ENCODE measurements around the gene SPDL1. TPM values are rescaled to one million over a fixed set of nuclear protein-coding genes. Genes with fewer than 3 reads are reported as not detected.

SPDL1 gene
- total and polyA plus RNA-seq, 2 of the 4 experiments (the other 2 are of a cell fraction), result 18.8 to 29.4 TPM

DNA sequence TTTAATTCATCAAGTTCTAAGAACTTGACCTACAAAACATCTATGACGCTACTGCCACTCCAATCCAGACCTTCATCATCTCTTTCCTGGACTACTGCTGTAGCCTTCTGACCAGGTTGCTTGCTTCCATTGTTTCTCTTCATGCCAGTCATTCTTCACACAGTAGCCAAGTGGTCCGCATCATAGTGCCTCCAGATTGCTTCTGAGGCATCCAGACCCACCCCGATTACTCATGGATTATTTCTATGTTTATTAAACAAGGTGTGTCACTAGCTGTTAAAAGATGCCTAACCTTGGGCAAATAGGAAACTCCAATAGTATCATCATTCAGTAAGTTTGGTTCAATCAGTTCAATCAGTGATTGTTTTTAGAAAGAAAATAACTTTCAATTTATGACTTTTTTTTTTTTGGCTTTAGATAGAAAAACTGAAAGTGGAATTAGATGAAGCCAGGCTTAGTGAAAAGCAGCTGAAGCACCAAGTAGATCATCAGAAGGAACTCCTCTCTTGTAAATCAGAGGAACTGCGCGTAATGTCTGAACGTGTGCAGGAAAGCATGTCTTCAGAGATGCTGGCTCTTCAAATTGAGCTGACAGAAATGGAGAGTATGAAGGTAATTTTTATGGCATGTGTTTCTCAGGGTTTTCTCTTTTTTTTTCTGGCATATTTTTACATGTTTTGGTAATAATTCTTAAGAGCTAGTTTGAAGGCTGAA, 9.5 kb downstream of the SPDL1 start:
- ATAC-seq (ENCODE audit: low read depth), result no peak
- no peak for DNase-seq
- CTCF ChIA-PET, result interaction anchor here (0.6 to 1.7 kb wide), 3 partner anchors 9 to 387 kb away, joined by 3 to 6 read pairs (median 6); partner anchors contain the start of genes INSYN2B and SPDL1
- no peak for TF ChIP-seq RCOR1 (IDR thresholded peaks at IDR 0.05; ENCODE audit: insufficient replicate concordance, low read length)
- TF ChIP-seq RFX5 (IDR thresholded peaks at IDR 0.05; ENCODE audit: low read depth, low read length), result no peak
- TF ChIP-seq, protein P1, sequence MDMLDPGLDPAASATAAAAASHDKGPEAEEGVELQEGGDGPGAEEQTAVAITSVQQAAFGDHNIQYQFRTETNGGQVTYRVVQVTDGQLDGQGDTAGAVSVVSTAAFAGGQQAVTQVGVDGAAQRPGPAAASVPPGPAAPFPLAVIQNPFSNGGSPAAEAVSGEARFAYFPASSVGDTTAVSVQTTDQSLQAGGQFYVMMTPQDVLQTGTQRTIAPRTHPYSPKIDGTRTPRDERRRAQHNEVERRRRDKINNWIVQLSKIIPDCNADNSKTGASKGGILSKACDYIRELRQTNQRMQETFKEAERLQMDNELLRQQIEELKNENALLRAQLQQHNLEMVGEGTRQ (IDR thresholded peaks at IDR 0.05; ENCODE audit: low read depth, low read length), result no peak
- TF ChIP-seq MAFK (IDR thresholded peaks at IDR 0.05; ENCODE audit: low read depth, low read length), result no peak
- TF ChIP-seq, protein P2, sequence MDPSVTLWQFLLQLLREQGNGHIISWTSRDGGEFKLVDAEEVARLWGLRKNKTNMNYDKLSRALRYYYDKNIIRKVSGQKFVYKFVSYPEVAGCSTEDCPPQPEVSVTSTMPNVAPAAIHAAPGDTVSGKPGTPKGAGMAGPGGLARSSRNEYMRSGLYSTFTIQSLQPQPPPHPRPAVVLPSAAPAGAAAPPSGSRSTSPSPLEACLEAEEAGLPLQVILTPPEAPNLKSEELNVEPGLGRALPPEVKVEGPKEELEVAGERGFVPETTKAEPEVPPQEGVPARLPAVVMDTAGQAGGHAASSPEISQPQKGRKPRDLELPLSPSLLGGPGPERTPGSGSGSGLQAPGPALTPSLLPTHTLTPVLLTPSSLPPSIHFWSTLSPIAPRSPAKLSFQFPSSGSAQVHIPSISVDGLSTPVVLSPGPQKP (IDR thresholded peaks at IDR 0.05; ENCODE audit: borderline replicate concordance, low read depth, low read length), result no peak
- no peak for TF ChIP-seq BHLHE40 (IDR thresholded peaks at IDR 0.05; ENCODE audit: low read depth, low read length)
- TF ChIP-seq FOS (IDR thresholded peaks at IDR 0.05; ENCODE audit: low read depth, low read length), result no peak
- TF ChIP-seq POLR2A (IDR thresholded peaks at IDR 0.05; ENCODE audit: low read depth, low read length), result no peak
- no peak for TF ChIP-seq RAD21 (IDR thresholded peaks at IDR 0.05; ENCODE audit: low read length)
- no peak for TF ChIP-seq MAZ (IDR thresholded peaks at IDR 0.05; ENCODE audit: borderline replicate concordance, low read depth, low read length)
- no peak for TF ChIP-seq MXI1 (IDR thresholded peaks at IDR 0.05; ENCODE audit: borderline replicate concordance, low read depth, low read length)
- TF ChIP-seq CHD1 (IDR thresholded peaks at IDR 0.05; ENCODE audit: low read depth, low read length), result no peak
- TF ChIP-seq, protein P3, sequence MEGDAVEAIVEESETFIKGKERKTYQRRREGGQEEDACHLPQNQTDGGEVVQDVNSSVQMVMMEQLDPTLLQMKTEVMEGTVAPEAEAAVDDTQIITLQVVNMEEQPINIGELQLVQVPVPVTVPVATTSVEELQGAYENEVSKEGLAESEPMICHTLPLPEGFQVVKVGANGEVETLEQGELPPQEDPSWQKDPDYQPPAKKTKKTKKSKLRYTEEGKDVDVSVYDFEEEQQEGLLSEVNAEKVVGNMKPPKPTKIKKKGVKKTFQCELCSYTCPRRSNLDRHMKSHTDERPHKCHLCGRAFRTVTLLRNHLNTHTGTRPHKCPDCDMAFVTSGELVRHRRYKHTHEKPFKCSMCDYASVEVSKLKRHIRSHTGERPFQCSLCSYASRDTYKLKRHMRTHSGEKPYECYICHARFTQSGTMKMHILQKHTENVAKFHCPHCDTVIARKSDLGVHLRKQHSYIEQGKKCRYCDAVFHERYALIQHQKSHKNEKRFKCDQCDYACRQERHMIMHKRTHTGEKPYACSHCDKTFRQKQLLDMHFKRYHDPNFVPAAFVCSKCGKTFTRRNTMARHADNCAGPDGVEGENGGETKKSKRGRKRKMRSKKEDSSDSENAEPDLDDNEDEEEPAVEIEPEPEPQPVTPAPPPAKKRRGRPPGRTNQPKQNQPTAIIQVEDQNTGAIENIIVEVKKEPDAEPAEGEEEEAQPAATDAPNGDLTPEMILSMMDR (conservative IDR thresholded peaks at IDR 0.05; ENCODE audit: low read depth, low read length), result no peak
- TF ChIP-seq CEBPB (IDR thresholded peaks at IDR 0.05; ENCODE audit: low read depth, low read length), result no peak
- no peak for TF ChIP-seq NFE2L2 (IDR thresholded peaks at IDR 0.05; ENCODE audit: low read depth, low read length)

More for the DNA sequence above, 9.5 kb downstream of the SPDL1 start:
- Histone ChIP-seq H4K5ac (ENCODE audit: low read depth, low read length) (peak overlapping the region; percentile 88; the same call in 1 of the 2 replicates), H4K20me1 (ENCODE audit: insufficient read depth, low read length) (no peaks in the 10 kb centered on the region), H3K4me3 (ENCODE audit: insufficient read depth, low read depth, low read length) (no peak overlapping the region), H3K36me3 (ENCODE audit: control insufficient read depth, insufficient read depth, low read length) (peaks cover 12% of the 10 kb centered on the region), H4K8ac (ENCODE audit: low read depth in 2 of 2, low read length in 2 of 2) (no peak overlapping the region), H2BK5ac (ENCODE audit: low read depth, low read length, poor library complexity, severe bottlenecking) (no peak overlapping the region), H3K4me1 (ENCODE audit: control insufficient read depth, insufficient read depth, low read length) (peaks cover 2% of the 10 kb centered on the region; the same call in 1 of the 2 replicates), H3K9me3 (ENCODE audit: control insufficient read depth, insufficient read depth, low read length) (no peaks in the 10 kb centered on the region), H4K91ac (ENCODE audit: insufficient read depth, low read depth, low read length) (no peak overlapping the region), H2BK120ac (ENCODE audit: low read depth, low read length) (no peak overlapping the region), H3K4me2 (ENCODE audit: low read depth, low read length) (no peak overlapping the region; the same call in 1 of the 2 replicates), H3K4ac (ENCODE audit: low read depth, low read length) (no peak overlapping the region), H3K9me1 (ENCODE audit: insufficient read depth, low read length) (no peaks in the 10 kb centered on the region; the same call in 1 of the 2 replicates), H3K14ac (replicated peaks; ENCODE audit: low read depth, low read length) (no peak overlapping the region), H2BK15ac (ENCODE audit: low read depth, low read length) (no peak overlapping the region), H3K9ac (ENCODE audit: low read depth, low read length) (no peak overlapping the region), H2AFZ (replicated peaks; ENCODE audit: low read length, poor library complexity) (no peak overlapping the region), H2AK9ac (replicated peaks; ENCODE audit: low read depth, low read length, poor library complexity) (no peak overlapping the region), H3K27me3 (ENCODE audit: control insufficient read depth, insufficient read depth, low read length) (no peaks in the 10 kb centered on the region), H3K23ac (ENCODE audit: low read depth, low read length) (no peak overlapping the region), H2AK5ac (ENCODE audit: low read depth, low read length) (no peak overlapping the region), H2BK20ac (ENCODE audit: low read depth, low read length) (no peak overlapping the region), H3K18ac (ENCODE audit: low read depth, low read length) (no peak overlapping the region; the same call in 1 of the 2 replicates), H3K79me1 (ENCODE audit: low read depth in 1 of 2, low read length in 2 of 2) (peaks cover 17 to 21% of the 10 kb centered on the region in 2 experiments; a peak in 3 of 4 replicates), H3K56ac (ENCODE audit: extremely low read depth, insufficient read depth, low read length) (no peak overlapping the region), H3K27ac (ENCODE audit: insufficient read depth, low read length) (no peak overlapping the region)
- POLR2A ChIA-PET (ENCODE audit: unreplicated experiment), result interaction anchor here (0.6 to 0.7 kb wide), 2 partner anchors 92 to 96 kb away, joined by 4 to 10 read pairs; no protein-coding TSS in a partner anchor
- dilution Hi-C loops (cut with HindIII; ENCODE audit: low sequenced_read_pairs, unreplicated experiment) (no loop called here), intact Hi-C loops (cut with micrococcal nuclease) (no loop called here), in situ Hi-C loops (cut with MboI; ENCODE audit: low sequenced_read_pairs) (no loop called here)
- WGBS, 2 experiments (ENCODE audit: extremely low coverage in 2 of 2, insufficient read length in 1 of 2), result no CpG with 5 or more reads among the region's 6 CpGs
- BruUV-seq (replicated peaks), result no TSS peak

Measured in IMR-90 (cell line).